CD8-positive, alpha-beta memory T cell (primary cell): Measurements from ENCODE around the gene FYB2. TPM values are rescaled to one million over a fixed set of nuclear protein-coding genes. Genes with fewer than 3 reads are reported as not detected.

Experiments used
- CTCF ChIA-PET: fragments of 350-600 bp; sonication (Branson Sonifier 250); formaldehyde crosslinking; loops from one replicate; lab custom pipeline; 2021; ENCODE audit warnings: antibody characterized with exemption; lab: Charles Lee
- POLR2A ChIA-PET: fragments of 350-600 bp; sonication (Branson Sonifier 250); formaldehyde crosslinking; loops from one replicate; lab custom pipeline; 2021; ENCODE audit warnings: antibody characterized with exemption; lab: Charles Lee
- DNase-seq, 5 donors: peaks; one replicate each; pipeline versions ENCODE4 v3.0.0 to v3.0.0-alpha.2; 2020 to 2022; ENCODE audit warnings: mixed read lengths in 1 of 5
- H3K27ac ChIP-seq: one replicate; pipeline ENCODE4 v1.7.0; 2013; ENCODE audit warnings: low read depth, mild to moderate bottlenecking, low read length, moderate library complexity
- H3K27me3 ChIP-seq: 2 replicates; pipeline ENCODE4 v1.7.0; 2013; ENCODE audit warnings: low read length, mild to moderate bottlenecking; ENCODE audit not compliant: insufficient read depth, poor library complexity, severe bottlenecking
- H3K36me3 ChIP-seq: 2 replicates; pipeline ENCODE4 v1.7.0; 2013; ENCODE audit warnings: mild to moderate bottlenecking, low read length, moderate library complexity; ENCODE audit not compliant: insufficient read depth
- H3K4me1 ChIP-seq: 2 replicates; pipeline ENCODE4 v1.7.0; 2013; ENCODE audit warnings: mild to moderate bottlenecking, low read length, moderate library complexity; ENCODE audit not compliant: insufficient read depth
- H3K4me3 ChIP-seq: 2 replicates; pipeline ENCODE4 v1.7.0; 2013; ENCODE audit warnings: mild to moderate bottlenecking, low read length
- H3K9me3 ChIP-seq: 2 replicates; pipeline ENCODE4 v1.7.0; 2013; ENCODE audit warnings: mild to moderate bottlenecking, low read length
- H3K27ac Mint-ChIP-seq, 8 donors: one replicate each; pipeline ENCODE4 v1.8.0; 2020 to 2021; ENCODE audit warnings: mixed read lengths in 8 of 8, mild to moderate bottlenecking in 6 of 8, inconsistent platforms in 3 of 8, moderate library complexity in 3 of 8
- H3K27me3 Mint-ChIP-seq, 2 donors: one replicate each; pipeline ENCODE4 v1.8.0; 2020 to 2021; ENCODE audit warnings: mixed read lengths in 2 of 2, mild to moderate bottlenecking in 1 of 2, moderate library complexity in 1 of 2
- H3K36me3 Mint-ChIP-seq, 3 donors: one replicate each; pipeline ENCODE4 v1.8.0; 2020 to 2021; ENCODE audit warnings: mixed read lengths in 3 of 3, inconsistent platforms in 1 of 3, mild to moderate bottlenecking in 1 of 3
- H3K4me1 Mint-ChIP-seq, 3 donors: one replicate each; pipeline ENCODE4 v1.8.0; 2020 to 2021; ENCODE audit warnings: mixed read lengths in 3 of 3, inconsistent platforms in 1 of 3, mild to moderate bottlenecking in 1 of 3
- H3K4me3 Mint-ChIP-seq, 7 donors: one replicate each; pipeline ENCODE4 v1.8.0; 2020 to 2021; ENCODE audit warnings: mixed read lengths in 7 of 7, mild to moderate bottlenecking in 6 of 7, moderate library complexity in 4 of 7, inconsistent platforms in 2 of 7
- H3K9me3 Mint-ChIP-seq, 5 donors: one replicate each; pipeline ENCODE4 v1.8.0; 2020 to 2022; ENCODE audit warnings: mixed read lengths in 5 of 5, mild to moderate bottlenecking in 3 of 5, moderate library complexity in 2 of 5, inconsistent platforms in 1 of 5
- polyA plus RNA-seq: library from polyadenylated mRNA; unstranded; fragments of 300-500 nt; fragmentation: Illumina TruSeq; gene quantifications from one replicate; pipeline ENCODE4 v1.2.3, GENCODE V29; 2021
- total RNA-seq, 2 experiments: library from RNA; stranded (reverse); gene quantifications; one replicate each; pipeline ENCODE4 v1.2.3, GENCODE V29; 2021

FYB2 gene
- total and polyA plus RNA-seq, 3 experiments from 2014 or later: not detected

GRCh38 chr1:56855190-56855589 lies 36.0 kb upstream of the FYB2 start:
- H3K9me3 Mint-ChIP-seq: peaks cover 0 to 2% (median 0%) of the 10 kb centered on the region in 5 donors
- H3K36me3 Mint-ChIP-seq: no peaks in the 10 kb centered on the region
- no peak overlapping the region for H3K27ac Mint-ChIP-seq
- Histone ChIP-seq H3K4me3 (no peak overlapping the region), H3K27me3 (no peaks in the 10 kb centered on the region), H3K36me3 (no peaks in the 10 kb centered on the region), H3K9me3 (no peaks in the 10 kb centered on the region), H3K27ac (no peak overlapping the region), H3K4me1 (no peaks in the 10 kb centered on the region)
- no peak for DNase-seq
- no peak overlapping the region for H3K4me3 Mint-ChIP-seq
- H3K27me3 Mint-ChIP-seq: peaks cover 0 to 19% of the 10 kb centered on the region in 2 donors
- H3K4me1 Mint-ChIP-seq: no peaks in the 10 kb centered on the region
- ChIA-PET CTCF (no interaction called here), POLR2A (no interaction called here)

GRCh38 chr1:56854521-56855099 lies 35.4 kb upstream of the FYB2 start, which contains the start of gene C8A:
C8A (plus strand) TSS chr1:56854797; CDS start chr1:56854902, 105 bp downstream.
- Histone ChIP-seq H3K36me3 (no peaks in the 10 kb centered on the region), H3K9me3 (no peaks in the 10 kb centered on the region), H3K27me3 (no peaks in the 10 kb centered on the region), H3K4me1 (no peaks in the 10 kb centered on the region), H3K4me3 (no peak within 1 kb of the TSS), H3K27ac (no peak within 1 kb of the TSS)
- no peaks in the 10 kb centered on the region for H3K4me1 Mint-ChIP-seq
- DNase-seq: no peak
- CTCF ChIA-PET: no interaction called here
- H3K27me3 Mint-ChIP-seq: peaks cover 0 to 19% of the 10 kb centered on the region in 2 donors
- peaks cover 0 to 2% (median 0%) of the 10 kb centered on the region in 5 donors for H3K9me3 Mint-ChIP-seq
- POLR2A ChIA-PET: no interaction called here
- H3K27ac Mint-ChIP-seq: no peak within 1 kb of the TSS
- H3K4me3 Mint-ChIP-seq: no peak within 1 kb of the TSS
- no peaks in the 10 kb centered on the region for H3K36me3 Mint-ChIP-seq

- Mint-ChIP-seq H3K27me3 (peaks cover 2 to 12% of the 10 kb centered on the region in 2 donors), H3K9me3 (no peaks in the 10 kb centered on the region), H3K27ac (no peak overlapping the region), H3K4me1 (no peaks in the 10 kb centered on the region), H3K4me3 (no peak overlapping the region), H3K36me3 (no peaks in the 10 kb centered on the region)
- no peak overlapping the region for H3K27ac ChIP-seq
- ChIA-PET POLR2A (no interaction called here), CTCF (no interaction called here)
- no peaks in the 10 kb centered on the region for H3K9me3 ChIP-seq
- DNase-seq: no peak
- H3K4me3 ChIP-seq: no peak overlapping the region
- H3K36me3 ChIP-seq: no peaks in the 10 kb centered on the region
- no peaks in the 10 kb centered on the region for H3K4me1 ChIP-seq
- no peaks in the 10 kb centered on the region for H3K27me3 ChIP-seq
These were observed 33.3 kb upstream of the FYB2 start for GRCh38 chr1:56852476-56852875.

- H3K4me3 ChIP-seq: no peak overlapping the region
- no peaks in the 10 kb centered on the region for H3K4me1 Mint-ChIP-seq
- H3K9me3 Mint-ChIP-seq: no peaks in the 10 kb centered on the region
- H3K9me3 ChIP-seq: no peaks in the 10 kb centered on the region
- peaks cover 2 to 12% of the 10 kb centered on the region in 2 donors for H3K27me3 Mint-ChIP-seq
- no peak overlapping the region for H3K4me3 Mint-ChIP-seq
- no peak overlapping the region for H3K27ac ChIP-seq
- CTCF ChIA-PET: no interaction called here
- H3K27ac Mint-ChIP-seq: no peak overlapping the region
- no peaks in the 10 kb centered on the region for H3K4me1 ChIP-seq
- no peaks in the 10 kb centered on the region for H3K36me3 ChIP-seq
- POLR2A ChIA-PET: no interaction called here
- H3K27me3 ChIP-seq: no peaks in the 10 kb centered on the region
- no peaks in the 10 kb centered on the region for H3K36me3 Mint-ChIP-seq
- no peak for DNase-seq
These were observed 31.7 kb upstream of the FYB2 start for GRCh38 chr1:56850922-56851321.

GRCh38 chr1:56850411-56850810 lies 31.2 kb upstream of the FYB2 start:
- ChIA-PET POLR2A (no interaction called here), CTCF (no interaction called here)
- H3K4me3 ChIP-seq: no peak overlapping the region
- Mint-ChIP-seq H3K9me3 (no peaks in the 10 kb centered on the region), H3K27me3 (peaks cover 2 to 12% of the 10 kb centered on the region in 2 donors), H3K4me3 (no peak overlapping the region), H3K4me1 (no peaks in the 10 kb centered on the region), H3K27ac (no peak overlapping the region), H3K36me3 (no peaks in the 10 kb centered on the region)
- H3K4me1 ChIP-seq: no peaks in the 10 kb centered on the region
- H3K27ac ChIP-seq: no peak overlapping the region
- no peaks in the 10 kb centered on the region for H3K36me3 ChIP-seq
- DNase-seq: no peak
- H3K9me3 ChIP-seq: no peaks in the 10 kb centered on the region
- H3K27me3 ChIP-seq: no peaks in the 10 kb centered on the region

- H3K27ac Mint-ChIP-seq: no peak overlapping the region
- DNase-seq: no peak
- H3K27ac ChIP-seq: no peak overlapping the region
- no peaks in the 10 kb centered on the region for H3K36me3 Mint-ChIP-seq
- peaks cover 2 to 5% of the 10 kb centered on the region in 2 donors for H3K27me3 Mint-ChIP-seq
- no peaks in the 10 kb centered on the region for H3K9me3 Mint-ChIP-seq
- H3K4me3 ChIP-seq: no peak overlapping the region
- ChIA-PET CTCF (no interaction called here), POLR2A (no interaction called here)
- no peaks in the 10 kb centered on the region for H3K36me3 ChIP-seq
- no peaks in the 10 kb centered on the region for H3K9me3 ChIP-seq
- no peaks in the 10 kb centered on the region for H3K4me1 Mint-ChIP-seq
- no peak overlapping the region for H3K4me3 Mint-ChIP-seq
- H3K4me1 ChIP-seq: no peaks in the 10 kb centered on the region
- no peaks in the 10 kb centered on the region for H3K27me3 ChIP-seq
These were observed 30.5 kb upstream of the FYB2 start for GRCh38 chr1:56849750-56850149.

- H3K27me3 ChIP-seq: no peaks in the 10 kb centered on the region
- CTCF ChIA-PET: interaction anchor here (1.3 kb wide), 1 partner anchor 14 kb away, joined by 3 read pairs; no protein-coding TSS in a partner anchor
- POLR2A ChIA-PET: no interaction called here
- no peaks in the 10 kb centered on the region for H3K36me3 ChIP-seq
- Mint-ChIP-seq H3K4me3 (no peak overlapping the region), H3K4me1 (no peaks in the 10 kb centered on the region), H3K36me3 (no peaks in the 10 kb centered on the region), H3K27ac (no peak overlapping the region), H3K27me3 (peaks cover 2 to 18% of the 10 kb centered on the region in 2 donors), H3K9me3 (peaks cover 0 to 2% (median 0%) of the 10 kb centered on the region in 5 donors)
- H3K4me1 ChIP-seq: no peaks in the 10 kb centered on the region
- no peaks in the 10 kb centered on the region for H3K9me3 ChIP-seq
- no peak overlapping the region for H3K27ac ChIP-seq
- DNase-seq: no peak
- no peak overlapping the region for H3K4me3 ChIP-seq
These were observed 26.1 kb upstream of the FYB2 start for GRCh38 chr1:56845343-56845742.

- H3K4me3 Mint-ChIP-seq: no peak overlapping the region
- peaks cover 2 to 19% of the 10 kb centered on the region in 2 donors for H3K27me3 Mint-ChIP-seq
- H3K9me3 Mint-ChIP-seq: peaks cover 0 to 7% (median 0%) of the 10 kb centered on the region in 5 donors
- H3K27ac Mint-ChIP-seq: no peak overlapping the region
- H3K4me3 ChIP-seq: no peak overlapping the region
- no peaks in the 10 kb centered on the region for H3K36me3 ChIP-seq
- no peaks in the 10 kb centered on the region for H3K4me1 Mint-ChIP-seq
- no peaks in the 10 kb centered on the region for H3K27me3 ChIP-seq
- no peaks in the 10 kb centered on the region for H3K36me3 Mint-ChIP-seq
- ChIA-PET POLR2A (no interaction called here), CTCF (interaction anchor here (1.3 kb wide), 1 partner anchor 13 kb away, joined by 3 read pairs; no protein-coding TSS in a partner anchor)
- H3K9me3 ChIP-seq: no peaks in the 10 kb centered on the region
- H3K27ac ChIP-seq: no peak overlapping the region
- no peaks in the 10 kb centered on the region for H3K4me1 ChIP-seq
- no peak for DNase-seq
These were observed 25.4 kb upstream of the FYB2 start for GRCh38 chr1:56844545-56845136.
